DND-41 (cell line): Measurements from ENCODE around the gene CNRIP1.

ENCODE experiments used
- ATAC-seq: fragments of 200-7000 bp; cut with Tn5 transposase; 3 replicates; pipeline ENCODE4 v1.9.1; 2021; ENCODE audit warnings: low read depth; ENCODE audit not compliant: insufficient read depth
- DNase-seq: peaks from one replicate; pipeline ENCODE4 v3.0.0-alpha.2; 2020
- H2AFZ ChIP-seq: 2 replicates; pipeline ENCODE4 v1.6.0; 2012; ENCODE audit warnings: low read depth, low read length
- H3K27ac ChIP-seq: 2 replicates; pipeline ENCODE4 v1.5.1; 2012; ENCODE audit warnings: low read length, inconsistent platforms
- H3K27me3 ChIP-seq: fragments of 200-600 bp; sonication (generic); 2 replicates; pipeline ENCODE4 v1.6.0; 2012; ENCODE audit warnings: low read length, mild to moderate bottlenecking, inconsistent platforms; ENCODE audit not compliant: insufficient read depth, poor library complexity
- H3K36me3 ChIP-seq: 2 replicates; pipeline ENCODE4 v1.5.1; 2012; ENCODE audit warnings: low read length, inconsistent platforms; ENCODE audit not compliant: insufficient read depth
- H3K4me1 ChIP-seq: 2 replicates; pipeline ENCODE4 v1.5.1; 2012; ENCODE audit warnings: mild to moderate bottlenecking, low read length; ENCODE audit not compliant: insufficient read depth
- H3K4me2 ChIP-seq: 2 replicates; pipeline ENCODE4 v1.6.0; 2012; ENCODE audit warnings: mild to moderate bottlenecking, moderate library complexity, low read length, inconsistent platforms; ENCODE audit not compliant: insufficient read depth
- H3K4me3 ChIP-seq, 2 experiments: fragments of 200-600 bp in 1 of 2; shearing (Covaris generic) in 1 of 2; 2 replicates each; pipeline ENCODE4 v1.5.1; 2012 to 2016; ENCODE audit warnings: inconsistent platforms in 2 of 2, low read length in 2 of 2, mild to moderate bottlenecking in 2 of 2, low read depth in 1 of 2, moderate library complexity in 1 of 2
- H3K79me2 ChIP-seq: 2 replicates; pipeline ENCODE4 v1.6.0; 2012; ENCODE audit warnings: low read length, inconsistent platforms; ENCODE audit not compliant: insufficient read depth
- H3K9ac ChIP-seq: 2 replicates; pipeline ENCODE4 v1.6.0; 2012; ENCODE audit warnings: low read depth, mild to moderate bottlenecking, inconsistent platforms, low read length, moderate library complexity
- H3K9me3 ChIP-seq: 2 replicates; pipeline ENCODE4 v1.5.1; 2012; ENCODE audit warnings: low read length, moderate library complexity, mild to moderate bottlenecking, inconsistent platforms; ENCODE audit not compliant: insufficient read depth, severe bottlenecking
- H4K20me1 ChIP-seq: 2 replicates; pipeline ENCODE4 v1.6.0; 2012; ENCODE audit warnings: low read length; ENCODE audit not compliant: insufficient read depth
- EZH2 ChIP-seq: IDR thresholded peaks from 3 replicates; pipeline ENCODE4 v1.6.1; 2012; ENCODE audit warnings: borderline replicate concordance, low read depth, mild to moderate bottlenecking, moderate library complexity, low read length, inconsistent platforms; ENCODE audit not compliant: severe bottlenecking
- TF ChIP-seq, protein P1 (sequence below): IDR thresholded peaks from 2 replicates; pipeline ENCODE4 v1.5.1; 2012; ENCODE audit warnings: borderline replicate concordance, low read length, moderate library complexity, mild to moderate bottlenecking; ENCODE audit not compliant: poor library complexity, severe bottlenecking; ENCODE audit errors: extremely low read depth

The CNRIP1 gene

DNA sequence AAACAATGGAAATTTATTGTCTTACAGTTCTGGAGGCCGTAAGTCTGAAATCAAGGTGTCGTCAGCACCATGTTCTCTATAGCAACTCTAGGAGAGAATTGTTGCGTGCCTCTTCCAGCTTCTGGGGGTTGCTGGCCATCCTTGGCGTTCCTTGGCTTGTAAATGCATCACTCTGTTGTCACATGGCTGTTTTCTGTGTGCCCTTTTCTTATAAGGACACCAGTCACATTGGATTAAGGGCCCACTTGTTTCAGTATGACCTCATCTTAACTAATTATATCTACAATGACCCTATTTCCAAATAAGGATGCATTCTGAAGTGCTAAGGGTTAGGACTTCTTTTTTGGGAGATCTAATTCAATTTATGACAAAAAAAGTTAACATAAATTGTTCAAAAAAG lies 44.0 kb upstream of the CNRIP1 start:
- Histone ChIP-seq H3K9ac (no peak overlapping the region), H4K20me1 (no peaks in the 10 kb centered on the region), H3K4me3 (no peak overlapping the region), H3K36me3 (no peaks in the 10 kb centered on the region), H3K9me3 (no peaks in the 10 kb centered on the region), H3K27me3 (no peaks in the 10 kb centered on the region), H3K27ac (no peak overlapping the region), H2AFZ (no peak overlapping the region), H3K4me1 (peaks cover 7% of the 10 kb centered on the region), H3K4me2 (no peak overlapping the region), H3K79me2 (no peaks in the 10 kb centered on the region)
- DNase-seq (no peak), ATAC-seq (no peak)
- TF ChIP-seq, protein P1, sequence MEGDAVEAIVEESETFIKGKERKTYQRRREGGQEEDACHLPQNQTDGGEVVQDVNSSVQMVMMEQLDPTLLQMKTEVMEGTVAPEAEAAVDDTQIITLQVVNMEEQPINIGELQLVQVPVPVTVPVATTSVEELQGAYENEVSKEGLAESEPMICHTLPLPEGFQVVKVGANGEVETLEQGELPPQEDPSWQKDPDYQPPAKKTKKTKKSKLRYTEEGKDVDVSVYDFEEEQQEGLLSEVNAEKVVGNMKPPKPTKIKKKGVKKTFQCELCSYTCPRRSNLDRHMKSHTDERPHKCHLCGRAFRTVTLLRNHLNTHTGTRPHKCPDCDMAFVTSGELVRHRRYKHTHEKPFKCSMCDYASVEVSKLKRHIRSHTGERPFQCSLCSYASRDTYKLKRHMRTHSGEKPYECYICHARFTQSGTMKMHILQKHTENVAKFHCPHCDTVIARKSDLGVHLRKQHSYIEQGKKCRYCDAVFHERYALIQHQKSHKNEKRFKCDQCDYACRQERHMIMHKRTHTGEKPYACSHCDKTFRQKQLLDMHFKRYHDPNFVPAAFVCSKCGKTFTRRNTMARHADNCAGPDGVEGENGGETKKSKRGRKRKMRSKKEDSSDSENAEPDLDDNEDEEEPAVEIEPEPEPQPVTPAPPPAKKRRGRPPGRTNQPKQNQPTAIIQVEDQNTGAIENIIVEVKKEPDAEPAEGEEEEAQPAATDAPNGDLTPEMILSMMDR = no peak
- TF ChIP-seq EZH2 = no peak

DNA sequence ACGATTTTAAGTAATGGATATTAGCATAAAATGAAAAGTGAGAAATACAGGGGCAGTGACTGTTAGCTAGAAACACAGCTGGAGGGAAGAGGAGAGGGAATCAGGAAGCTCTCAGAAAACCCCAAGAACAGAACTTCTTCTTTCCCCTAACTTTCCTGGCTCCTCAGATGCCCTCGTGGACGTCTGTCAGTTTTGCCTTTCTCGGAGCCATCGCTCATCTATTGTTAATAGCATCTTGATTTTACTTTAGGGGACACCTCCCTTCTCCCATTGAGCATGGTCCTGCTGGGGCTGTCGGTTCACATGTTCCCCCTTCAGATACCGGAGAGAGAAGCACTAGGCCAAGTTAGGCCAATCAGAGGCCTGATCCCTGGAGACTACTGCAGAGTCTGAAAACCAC lies 43.0 kb upstream of the CNRIP1 start:
- Histone ChIP-seq H3K4me1 (peaks cover 7% of the 10 kb centered on the region), H3K36me3 (no peaks in the 10 kb centered on the region), H3K27me3 (no peaks in the 10 kb centered on the region), H3K4me2 (no peak overlapping the region), H3K79me2 (no peaks in the 10 kb centered on the region), H4K20me1 (no peaks in the 10 kb centered on the region), H3K9me3 (no peaks in the 10 kb centered on the region), H3K4me3 (no peak overlapping the region), H2AFZ (peak overlapping the region; percentile 69; the same call in 1 of the 2 replicates), H3K27ac (no peak overlapping the region), H3K9ac (no peak overlapping the region)
- ATAC-seq = no peak
- TF ChIP-seq, protein P1 = no peak
- no peak for TF ChIP-seq EZH2
- no peak for DNase-seq

DNA sequence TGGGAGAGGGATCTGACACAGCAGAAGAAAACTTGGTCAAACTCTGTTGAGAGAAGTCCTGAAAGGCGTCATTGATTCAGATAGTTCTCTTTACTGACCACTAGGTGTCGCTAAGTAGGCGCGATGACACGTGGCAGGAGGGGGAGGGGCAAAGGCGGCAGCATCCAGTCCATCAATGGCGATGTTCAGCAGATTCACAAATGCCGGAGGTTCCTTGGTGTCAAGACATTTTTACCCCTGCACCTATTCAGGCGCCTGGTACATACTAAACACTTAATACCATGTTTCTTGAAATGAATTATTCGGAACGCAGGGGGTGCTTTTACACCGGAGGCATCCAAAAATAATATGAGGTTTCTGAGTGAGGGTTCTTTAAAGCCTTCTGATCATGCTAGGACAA lies 42.3 kb upstream of the CNRIP1 start:
- DNase-seq = peak; percentile 74
- H3K4me3 ChIP-seq = no peak overlapping the region
- H3K4me2 ChIP-seq = peak overlapping the region; percentile 40
- no peaks in the 10 kb centered on the region for H3K36me3 ChIP-seq
- no peaks in the 10 kb centered on the region for H3K9me3 ChIP-seq
- H4K20me1 ChIP-seq = no peaks in the 10 kb centered on the region
- TF ChIP-seq EZH2 = no peak
- TF ChIP-seq, protein P1 = peak; percentile 90
- no peak overlapping the region for H3K9ac ChIP-seq
- ATAC-seq = peak; percentile 92
- H3K27me3 ChIP-seq = no peaks in the 10 kb centered on the region
- H3K79me2 ChIP-seq = no peaks in the 10 kb centered on the region
- H3K4me1 ChIP-seq = peaks cover 7% of the 10 kb centered on the region
- no peak overlapping the region for H3K27ac ChIP-seq
- peak overlapping the region; percentile 69 for H2AFZ ChIP-seq

DNA sequence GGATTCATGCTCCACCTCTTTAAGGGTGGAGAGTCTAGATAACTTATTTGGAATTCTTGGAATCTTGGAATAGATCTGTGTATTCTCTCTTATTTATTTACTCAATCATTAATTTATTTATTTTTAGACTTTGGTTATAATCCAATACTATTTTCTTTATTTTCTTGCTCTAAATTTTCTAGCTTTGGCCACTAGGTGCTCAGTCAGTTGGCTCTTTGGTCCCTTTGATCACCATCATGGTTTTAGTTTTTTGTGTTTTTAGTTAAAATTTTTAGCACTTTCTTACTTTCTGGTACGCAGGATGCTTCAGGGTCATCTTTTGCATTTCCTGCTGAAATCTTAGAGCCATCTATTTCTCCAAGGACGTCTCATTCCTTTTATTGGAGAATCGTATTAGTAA lies 40.1 kb upstream of the CNRIP1 start:
- no peaks in the 10 kb centered on the region for H3K36me3 ChIP-seq
- no peak for ATAC-seq
- no peak for TF ChIP-seq EZH2
- TF ChIP-seq, protein P1 = no peak
- H3K4me3 ChIP-seq = no peak overlapping the region
- H3K9ac ChIP-seq = no peak overlapping the region
- peaks cover 7% of the 10 kb centered on the region for H3K4me1 ChIP-seq
- no peaks in the 10 kb centered on the region for H4K20me1 ChIP-seq
- no peak overlapping the region for H2AFZ ChIP-seq
- DNase-seq = no peak
- no peaks in the 10 kb centered on the region for H3K79me2 ChIP-seq
- H3K27me3 ChIP-seq = no peaks in the 10 kb centered on the region
- H3K9me3 ChIP-seq = no peaks in the 10 kb centered on the region
- no peak overlapping the region for H3K27ac ChIP-seq
- H3K4me2 ChIP-seq = no peak overlapping the region
